Endothelial cell of hepatic sinusoid (primary cell): ENCODE measurements around the gene NPTN.
"Not testable (repeated sequence)": the region's sequence is repeated elsewhere in the genome, so short reads cannot be mapped to it uniquely, and the experiment has no call there.

Experiments
- in situ Hi-C: cut with HindIII; loops from 2 replicates; pipeline ENCODE4 v1.10.0; 2017; ENCODE audit warnings: low sequenced_read_pairs

The NPTN gene

GRCh38 chr15:73633111-73633990 is at the start of gene NPTN:
NPTN (minus strand) TSS chr15:73633389; CDS start chr15:73633215, 174 bp downstream.
- in situ Hi-C loops: loop anchor here (5.0 kb wide), 1 partner anchor 64 kb away; no protein-coding TSS in a partner anchor

GRCh38 chr15:73682600-73683090 is 49.5 kb upstream of the NPTN start:
- in situ Hi-C loops: no loop called here

- in situ Hi-C loops: no loop called here
Observed at GRCh38 chr15:73681856-73682599, 48.8 kb upstream of the NPTN start.

- in situ Hi-C loops: no loop called here
Observed at GRCh38 chr15:73681063-73681462, 47.9 kb upstream of the NPTN start.

- in situ Hi-C loops: no loop called here
Observed at GRCh38 chr15:73680549-73680948, 47.4 kb upstream of the NPTN start.

- in situ Hi-C loops: no loop called here
Observed at GRCh38 chr15:73679964-73680363, 46.8 kb upstream of the NPTN start.

- in situ Hi-C loops: no loop called here
Observed at GRCh38 chr15:73679180-73679579, 46.0 kb upstream of the NPTN start.

- in situ Hi-C loops: no loop called here
Observed at GRCh38 chr15:73678498-73678897, 45.3 kb upstream of the NPTN start.

GRCh38 chr15:73677733-73678132 is 44.5 kb upstream of the NPTN start:
- in situ Hi-C loops: no loop called here

GRCh38 chr15:73677146-73677607 is 44.0 kb upstream of the NPTN start:
- in situ Hi-C loops: no loop called here

GRCh38 chr15:73674587-73674986 is 41.4 kb upstream of the NPTN start:
- in situ Hi-C loops: no loop called here

GRCh38 chr15:73660455-73660854 is 27.3 kb upstream of the NPTN start:
- in situ Hi-C loops: no loop called here

GRCh38 chr15:73658645-73659044 is 25.5 kb upstream of the NPTN start:
- in situ Hi-C loops: no loop called here

GRCh38 chr15:73655724-73656123 is 22.5 kb upstream of the NPTN start:
- in situ Hi-C loops: no loop called here

GRCh38 chr15:73654659-73655058 is 21.5 kb upstream of the NPTN start:
- in situ Hi-C loops: no loop called here

- in situ Hi-C loops: no loop called here
Observed at GRCh38 chr15:73650416-73651126, 17.4 kb upstream of the NPTN start.

- in situ Hi-C loops: no loop called here
Observed at GRCh38 chr15:73648014-73648295, 14.8 kb upstream of the NPTN start.

- in situ Hi-C loops: no loop called here
Observed at GRCh38 chr15:73647259-73648013, 14.2 kb upstream of the NPTN start.

- in situ Hi-C loops: not testable (repeated sequence)
Observed at GRCh38 chr15:73639464-73639863, 6.3 kb upstream of the NPTN start.

- in situ Hi-C loops: no loop called here
Observed at GRCh38 chr15:73637527-73637926, 4.3 kb upstream of the NPTN start.
